Left colon (tissue), 2 donors: ENCODE data around the gene EFS. TPM values are rescaled to one million over a fixed set of nuclear protein-coding genes. Genes with fewer than 3 reads are reported as not detected.

Experiments used
- ATAC-seq: fragments of 200-7000 bp; cut with Tn5 transposase; one replicate; pipeline ENCODE4 v1.9.1; 2020; ENCODE audit warnings: mild to moderate bottlenecking, moderate library complexity
- DNase-seq, 2 donors: peaks; one replicate each; pipeline ENCODE4 v3.0.0-alpha.2; 2020
- intact Hi-C, 2 donors: fragments of 100-400 bp; cut with DNase I in 1 of 2; cut with micrococcal nuclease in 1 of 2; formaldehyde crosslinking; loops; one replicate each; pipeline versions ENCODE4 v1.11.2 to v1.14.0; 2022; cut with DNase I, micrococcal nuclease
- long read RNA-seq: library from polyadenylated mRNA; unstranded; transcript quantifications from one replicate; pipeline ENCODE4 v2.0.0, GENCODE V29; 2021
- total RNA-seq, 2 donors: library from RNA; stranded (reverse); fragmentation: NEBNext Ultra II Directional; extraction: Animal tissue kit (Norgen Biotek cat#: 25700); gene quantifications; one replicate each; pipeline ENCODE4 v1.2.1, GENCODE V29; 2021
- donor health status: DM: no; HTN: no; CAD: no.
- donor health status: DM: yes; HTN: yes; CAD: no.

Gene EFS
- total RNA-seq: 1 to 10 TPM; 1.1 to 3.1 TPM
- long read RNA-seq: 0 reads

DNA sequence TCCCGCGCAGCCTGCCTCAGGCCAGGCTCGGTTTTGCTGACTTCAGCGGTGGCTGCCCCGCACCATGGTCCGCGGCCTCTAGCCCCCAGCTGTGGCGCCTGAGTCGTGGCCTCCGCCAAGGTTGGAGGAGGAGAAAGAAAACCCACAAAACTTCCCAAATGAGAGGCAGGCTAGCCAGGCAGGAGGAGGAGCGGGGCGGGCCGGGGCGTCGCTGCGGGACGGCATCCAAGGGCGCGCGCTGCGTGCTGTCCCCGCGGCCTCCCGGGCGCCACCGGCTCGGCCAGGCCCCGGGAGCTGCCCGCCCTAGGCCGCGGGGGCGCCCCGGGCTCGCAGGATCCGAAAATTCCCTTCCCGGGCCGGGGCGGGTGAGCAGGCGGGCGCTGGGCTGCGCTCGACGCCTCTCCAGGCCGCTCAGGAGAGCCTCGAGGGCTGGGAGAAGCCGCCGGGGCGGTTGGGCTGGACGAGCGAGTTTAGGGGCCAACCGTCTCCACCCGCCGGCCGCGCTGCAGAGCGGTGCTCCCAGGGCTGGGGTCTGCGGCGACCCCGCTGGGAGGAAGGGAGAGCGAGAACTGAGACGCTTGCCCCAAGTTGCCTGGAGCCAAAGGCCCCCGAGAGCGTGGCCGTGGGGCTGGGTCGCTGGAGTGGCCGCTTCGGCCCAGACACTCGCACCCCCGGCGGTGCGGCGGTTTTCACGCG is at the start of gene EFS:
TSS of gene EFS (minus strand) at position 137 of the 696 bp plus-strand sequence. CDS start 147 bp downstream, outside the sequence.
- no peak for DNase-seq
- ATAC-seq: peak; percentile 12
- intact Hi-C loops: no loop called here

- intact Hi-C loops: no loop called here
- DNase-seq (no peak), ATAC-seq (no peak)
Observed at GRCh38 chr14:23414254-23414653, 49.3 kb upstream of the EFS start.

- intact Hi-C loops: no loop called here
- DNase-seq (no peak), ATAC-seq (no peak)
Observed at GRCh38 chr14:23413681-23414080, 48.7 kb upstream of the EFS start.

DNA sequence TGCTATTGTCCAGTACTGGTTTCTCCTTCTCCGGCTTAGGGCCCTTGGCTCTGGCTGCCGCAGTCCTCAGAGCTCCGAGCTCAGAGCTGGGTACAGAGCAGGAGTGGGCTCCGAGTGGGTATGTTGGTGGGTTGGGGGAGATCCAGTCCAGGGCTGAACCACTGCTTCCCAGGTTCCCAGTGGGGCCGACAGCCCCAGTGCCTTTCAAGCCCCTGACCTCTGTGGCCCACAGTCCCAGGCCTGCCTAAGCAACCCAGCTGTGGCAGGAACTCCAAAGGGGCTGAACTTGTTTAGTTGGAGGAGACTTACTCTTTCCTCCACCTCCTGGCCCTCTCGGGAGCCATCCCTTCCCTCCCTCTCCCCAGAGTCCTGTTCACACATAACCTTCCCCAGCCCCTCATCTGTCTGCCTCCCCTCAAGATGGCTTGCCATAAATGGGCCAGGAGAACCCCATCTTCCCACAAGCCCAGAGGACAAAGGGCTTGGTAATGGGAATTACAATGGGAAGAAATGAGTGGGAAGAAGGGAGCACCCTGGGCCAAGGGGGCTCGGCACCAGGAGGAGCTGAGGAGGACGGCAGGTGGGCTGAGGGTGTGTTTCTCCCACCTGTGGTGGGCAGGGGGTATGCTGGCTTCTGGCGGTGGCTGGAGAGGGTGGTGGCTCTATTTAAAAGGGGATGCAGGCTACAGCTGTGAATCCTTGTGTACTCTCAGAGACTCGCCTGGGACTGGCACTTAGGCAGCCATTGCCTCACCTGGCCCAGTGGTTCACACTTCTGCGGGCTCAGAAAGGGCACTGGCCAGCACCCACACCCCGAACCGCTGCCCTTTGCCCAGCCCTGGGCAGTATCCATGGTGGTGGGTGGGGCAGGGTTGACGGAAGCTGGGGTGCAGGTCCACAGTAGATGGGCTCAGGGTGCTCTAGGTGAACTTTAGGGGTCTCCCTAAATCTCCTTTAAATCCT is 46.9 kb upstream of the EFS start:
- no peak for ATAC-seq
- intact Hi-C loops: no loop called here

DNA sequence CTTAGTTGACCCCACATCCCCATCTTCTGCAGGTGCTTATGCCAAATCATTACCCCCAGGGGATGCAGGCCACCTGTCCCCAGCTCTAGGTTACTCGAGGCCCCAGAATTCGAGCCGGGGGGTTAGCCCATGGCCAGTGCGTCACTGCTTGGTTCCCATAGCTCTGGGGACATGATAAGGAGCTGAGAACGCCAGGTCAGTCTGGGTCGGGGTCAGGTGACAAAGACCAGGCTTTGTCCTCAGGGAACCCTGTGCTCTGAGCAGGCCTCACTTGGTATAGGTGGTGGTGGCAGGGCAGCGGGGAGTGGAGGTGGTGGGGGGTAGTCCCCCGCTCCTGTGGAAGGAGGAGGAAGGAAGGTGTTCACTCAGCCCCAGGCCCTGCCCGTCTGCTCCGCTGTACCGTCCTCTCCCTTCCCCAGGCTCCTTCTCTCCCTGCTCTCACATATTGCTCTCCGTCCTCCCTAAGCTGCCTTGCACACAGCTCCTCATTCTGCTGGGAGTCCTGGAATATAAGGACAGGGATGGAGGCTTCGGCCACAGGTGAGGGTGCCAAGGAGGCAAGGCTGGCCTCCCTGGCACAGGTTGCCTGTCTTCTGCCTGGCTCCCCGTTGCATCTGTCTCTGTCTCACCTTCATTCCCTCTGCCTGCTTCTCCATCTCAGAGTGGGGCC is 45.1 kb upstream of the EFS start:
- DNase-seq: no peak
- ATAC-seq: no peak
- intact Hi-C loops: no loop called here

More for the DNA sequence above, 46.9 kb upstream of the EFS start:
- no peak for DNase-seq

DNA sequence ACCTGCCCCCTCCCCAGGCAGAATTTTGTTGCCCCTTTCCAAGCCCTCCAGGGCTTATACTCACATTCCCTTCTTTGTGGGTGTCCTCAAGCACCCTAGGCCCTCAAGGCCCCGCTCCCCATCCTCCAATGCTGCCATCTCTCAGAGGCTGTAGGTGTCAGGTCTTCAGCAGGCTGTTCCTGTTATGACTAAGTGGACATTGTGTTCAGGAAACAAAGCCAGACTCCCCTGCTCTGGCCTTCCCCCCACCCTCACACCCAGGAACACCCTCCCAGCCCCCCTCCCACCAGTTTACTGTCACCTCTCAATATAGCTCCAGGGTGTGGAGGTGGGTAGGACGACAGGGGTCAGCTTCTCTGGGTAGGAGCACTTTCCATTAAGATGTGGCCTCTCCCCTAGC is 44.5 kb upstream of the EFS start:
- intact Hi-C loops: no loop called here
- DNase-seq (no peak), ATAC-seq (no peak)

DNA sequence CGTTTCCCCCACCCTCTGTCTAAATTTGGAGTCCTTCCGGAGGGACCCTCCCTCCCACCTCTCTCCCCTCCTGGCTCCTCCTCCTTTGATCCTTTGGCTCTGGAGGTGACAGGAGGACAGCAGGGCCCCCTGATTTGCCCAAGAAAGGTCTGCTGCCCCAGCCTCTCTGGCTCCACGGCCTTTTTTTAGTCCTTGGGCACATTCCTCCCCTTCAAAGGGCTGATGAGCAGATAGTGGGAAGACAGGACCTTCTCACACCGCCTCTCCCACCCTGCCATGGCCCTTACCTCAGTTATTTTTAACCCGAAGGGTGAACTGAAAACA is 43.3 kb upstream of the EFS start:
- no peak for DNase-seq
- no peak for ATAC-seq
- intact Hi-C loops: no loop called here

DNA sequence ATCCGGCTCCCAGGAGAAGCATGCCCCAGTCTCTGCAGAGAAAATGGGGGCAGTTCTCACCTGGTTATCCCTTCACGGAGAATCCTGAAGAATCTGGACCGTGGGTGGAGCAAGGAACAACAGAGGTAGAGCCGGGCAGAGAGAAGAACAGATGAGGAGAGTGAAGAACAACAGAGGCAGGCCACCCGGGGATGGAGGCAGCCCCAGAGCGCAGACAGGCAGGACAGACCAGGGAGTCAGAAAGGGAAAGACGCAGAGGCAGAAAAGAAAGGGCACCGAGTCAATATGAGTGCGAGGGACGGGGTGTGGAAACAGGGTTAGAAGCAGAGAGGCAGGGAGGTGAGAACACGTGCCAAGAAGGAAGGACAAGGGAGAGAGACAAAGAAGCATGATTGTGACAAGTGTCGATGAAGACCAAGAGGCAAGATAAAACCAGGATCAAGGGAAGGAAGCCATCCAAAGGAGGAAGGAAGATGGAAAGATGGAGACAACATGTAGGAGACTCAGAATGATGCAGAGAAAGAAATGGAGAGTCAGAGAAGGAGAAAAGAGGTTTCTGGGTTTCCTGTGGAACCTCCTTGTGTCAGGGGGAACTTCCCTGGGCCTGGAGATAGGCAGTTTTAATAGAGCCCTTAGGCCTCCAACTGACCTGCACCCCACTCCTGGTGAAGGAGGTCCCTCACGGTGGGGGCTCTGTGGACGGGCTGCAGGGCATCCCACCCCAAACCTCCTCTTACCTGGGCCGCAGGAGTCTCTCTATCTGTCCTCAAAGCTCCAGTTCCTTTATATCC is 42.7 kb upstream of the EFS start, which contains the start of gene MYH6:
TSS of gene MYH6 (minus strand) at position 758 of the 791 bp plus-strand sequence. CDS start 1,050 bp downstream, outside the sequence.
- intact Hi-C loops: no loop called here
- DNase-seq (no peak), ATAC-seq (no peak)

DNA sequence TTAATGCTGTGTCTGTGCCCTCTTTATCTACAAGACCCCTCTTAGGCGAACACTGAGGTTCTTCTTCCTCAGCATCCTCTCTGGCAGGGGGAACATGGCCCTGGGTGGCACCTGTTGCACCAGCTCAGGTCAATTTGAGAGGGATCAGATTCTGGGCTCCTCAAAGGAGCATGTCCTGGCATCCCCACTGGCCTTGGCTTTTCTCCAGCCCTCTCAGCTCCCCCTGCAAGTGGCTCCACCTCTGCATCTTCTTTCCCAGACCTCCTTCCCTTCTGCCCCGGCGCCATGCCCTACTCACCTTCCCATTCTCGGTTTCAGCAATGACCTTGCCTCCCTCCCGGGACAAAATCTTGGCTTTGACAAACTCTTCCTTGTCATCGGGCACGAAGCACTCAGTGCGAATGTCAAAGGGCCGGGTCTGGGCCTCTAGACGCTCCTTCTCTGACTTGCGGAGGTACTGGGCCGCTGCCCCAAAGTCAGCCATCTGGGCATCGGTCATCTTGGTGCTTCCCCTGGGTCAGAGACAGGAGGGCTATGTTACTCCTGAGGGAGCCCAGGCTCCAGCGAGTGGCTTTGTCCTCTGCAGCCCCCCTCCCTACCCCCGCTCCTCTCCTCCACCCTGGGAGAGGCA is 41.9 kb upstream of the EFS start:
- no peak for DNase-seq
- no peak for ATAC-seq
- intact Hi-C loops: no loop called here

DNA sequence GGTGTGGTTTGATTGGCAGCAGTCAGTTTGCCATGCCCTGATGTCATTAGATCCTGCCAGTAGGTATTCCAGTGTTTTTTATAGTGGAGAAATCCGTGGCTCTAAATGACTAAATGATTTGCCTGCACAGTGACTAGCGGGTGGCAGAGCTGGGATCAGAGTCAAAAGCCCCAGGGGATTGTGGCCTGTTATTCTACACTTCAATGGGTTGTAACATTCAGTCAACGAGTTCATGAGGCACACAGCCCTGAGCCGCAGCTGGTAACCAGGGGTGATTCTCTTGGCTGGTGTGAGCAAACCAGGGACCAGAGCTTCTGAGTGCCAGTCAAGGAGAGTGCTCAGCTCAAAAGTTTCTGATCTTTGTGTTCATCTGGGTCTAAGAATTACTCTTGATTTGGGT is 41.3 kb upstream of the EFS start:
- no peak for DNase-seq
- intact Hi-C loops: no loop called here
- no peak for ATAC-seq

- ATAC-seq (no peak), DNase-seq (no peak)
- intact Hi-C loops: no loop called here
Observed at GRCh38 chr14:23405516-23406025, 40.6 kb upstream of the EFS start.

DNA sequence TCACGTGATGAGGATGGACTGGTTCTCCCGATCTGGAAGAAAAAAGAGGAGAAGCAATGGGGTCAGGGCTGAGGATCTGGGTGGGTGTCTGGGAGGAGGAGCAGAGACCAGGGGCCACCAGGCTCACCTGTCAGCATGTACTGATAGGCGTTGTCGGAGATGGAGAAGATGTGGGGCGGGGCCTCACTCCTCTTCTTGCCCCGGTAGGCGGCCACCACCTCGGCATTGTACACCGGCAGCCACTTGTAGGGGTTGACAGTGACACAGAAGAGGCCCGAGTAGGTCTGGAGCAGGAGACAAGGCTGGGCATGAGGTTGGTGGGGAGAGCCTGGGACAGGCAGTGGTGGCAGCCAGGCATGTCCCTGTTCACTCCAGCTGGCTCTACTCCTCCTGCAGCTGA is 40.1 kb upstream of the EFS start:
- intact Hi-C loops: no loop called here
- no peak for ATAC-seq

DNA sequence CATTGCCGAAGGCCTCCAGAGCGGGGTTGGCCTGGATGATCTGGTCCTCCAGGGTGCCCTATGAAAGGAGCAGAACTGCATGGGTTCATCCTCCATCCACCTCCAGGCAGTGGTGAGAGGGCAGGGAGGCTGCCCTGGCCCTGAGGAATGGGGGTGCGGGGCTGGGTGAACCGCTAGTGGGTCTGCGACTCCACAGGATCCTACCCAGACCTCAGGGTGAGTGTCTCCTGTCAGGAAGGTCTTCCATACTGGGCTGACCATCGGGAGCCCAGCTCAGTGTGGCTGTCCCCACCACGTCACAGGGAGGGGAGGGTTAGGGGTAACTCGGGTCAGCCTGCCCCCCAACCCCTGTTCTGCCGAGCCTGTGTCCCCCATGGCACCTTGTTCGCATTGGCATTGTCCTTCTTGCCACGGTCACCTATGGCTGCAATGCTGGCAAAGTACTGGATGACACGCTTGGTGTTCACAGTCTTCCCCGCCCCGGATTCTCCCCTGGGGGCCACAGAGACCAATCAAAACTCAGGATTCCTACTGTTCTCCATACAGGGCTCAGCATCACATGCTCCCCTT is 39.4 kb upstream of the EFS start:
- no peak for ATAC-seq
- DNase-seq: no peak
- intact Hi-C loops: no loop called here

More for the DNA sequence above, 40.1 kb upstream of the EFS start:
- no peak for DNase-seq

DNA sequence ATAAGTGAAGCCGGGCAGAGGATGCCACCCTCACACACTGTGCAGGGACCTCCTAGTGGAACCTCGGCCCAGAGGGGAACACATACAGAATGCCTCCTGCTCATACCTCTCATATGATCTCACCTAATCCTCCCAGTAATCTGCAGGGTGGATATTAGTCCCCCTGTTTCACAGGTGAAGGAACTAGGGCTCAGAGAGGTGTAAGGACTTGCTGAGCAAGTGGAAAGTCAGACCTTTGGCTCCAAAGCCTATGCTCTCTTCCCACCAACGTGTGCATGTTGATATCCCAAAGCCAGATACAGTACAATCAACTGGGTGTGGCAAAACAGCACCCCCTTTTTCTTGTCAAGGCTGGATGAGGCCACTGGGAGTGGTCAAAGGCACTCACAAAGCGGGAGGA is 38.9 kb upstream of the EFS start:
- intact Hi-C loops: no loop called here

GRCh38 chr14:23403139-23403438 is 38.1 kb upstream of the EFS start:
- DNase-seq (no peak), ATAC-seq (no peak)
- intact Hi-C loops: no loop called here

More for the DNA sequence above, 38.9 kb upstream of the EFS start:
- DNase-seq (no peak), ATAC-seq (no peak)

DNA sequence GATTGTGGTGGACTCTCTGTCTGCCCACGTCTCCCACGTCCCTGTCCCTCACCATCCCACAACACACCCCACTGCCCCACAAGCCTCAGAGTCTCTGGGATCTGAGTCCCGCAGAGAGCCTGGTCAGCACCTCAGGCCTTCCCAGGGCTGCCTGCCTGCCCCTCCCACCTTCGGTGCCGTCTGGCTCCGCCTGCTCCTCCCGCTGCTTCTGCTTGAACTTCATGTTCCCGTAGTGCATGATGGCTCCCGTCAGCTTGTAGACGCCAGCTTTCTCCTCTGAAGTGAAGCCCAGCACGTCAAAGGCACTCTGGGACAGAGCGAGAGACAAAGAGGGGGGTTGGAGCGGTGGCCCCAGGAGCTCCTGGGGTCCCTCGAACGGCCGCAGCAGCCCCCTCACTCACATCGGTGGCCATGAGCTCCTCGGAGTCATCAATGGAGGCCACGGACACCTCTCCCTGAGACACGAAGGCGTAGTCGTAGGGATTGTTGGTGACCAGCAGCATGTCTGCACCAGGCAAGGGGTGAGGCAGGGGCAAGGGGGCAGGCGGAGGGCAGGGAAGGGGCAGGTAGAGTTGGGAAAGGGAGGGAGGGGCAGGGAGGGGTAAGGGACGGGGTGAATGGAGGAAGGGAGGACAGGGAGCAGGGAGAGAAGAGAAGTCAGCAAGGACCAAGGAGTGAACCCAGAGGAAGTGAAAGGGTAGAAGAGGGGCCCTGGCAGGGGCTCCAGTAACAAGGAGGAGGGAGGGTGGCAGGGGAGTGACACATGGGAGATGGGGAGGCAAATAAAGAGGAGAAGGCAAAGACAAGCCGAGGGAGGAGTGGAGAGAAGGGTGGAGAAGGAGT is 37.5 kb upstream of the EFS start:
- ATAC-seq (no peak), DNase-seq (no peak)
- intact Hi-C loops: no loop called here

GRCh38 chr14:23401291-23401690 is 36.3 kb upstream of the EFS start:
- no peak for ATAC-seq
- intact Hi-C loops: no loop called here

More at GRCh38 chr14:23401291-23401690, 36.3 kb upstream of the EFS start:
- DNase-seq: no peak
